ENCODE results near the gene DIP2B.
"Not testable (repeated sequence)": the region's sequence is repeated elsewhere in the genome, so short reads cannot be mapped to it uniquely, and the experiment has no call there.

The DIP2B gene

DNA sequence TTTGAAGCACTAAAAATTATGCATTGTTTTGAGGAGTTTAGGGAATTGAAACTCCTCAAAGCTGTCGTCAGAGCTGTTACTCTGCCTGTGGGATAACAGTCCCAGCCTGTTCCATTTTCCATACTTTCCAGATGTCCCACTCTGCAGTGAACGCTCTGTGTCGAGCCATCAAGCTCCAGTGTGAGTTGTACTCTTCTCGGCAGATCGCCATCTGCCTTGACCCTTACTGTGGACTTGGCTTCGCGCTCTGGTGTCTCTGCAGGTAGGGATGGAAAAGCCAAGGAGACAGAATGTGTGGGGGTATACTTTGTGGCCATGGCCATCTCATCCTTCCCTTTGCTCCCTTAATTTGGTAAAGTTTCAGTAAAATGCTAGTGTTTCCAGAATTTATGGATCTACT lies 223.6 kb downstream of the DIP2B start:
- no peak for DNase-seq (ENCODE audit: low read depth)

DNA sequence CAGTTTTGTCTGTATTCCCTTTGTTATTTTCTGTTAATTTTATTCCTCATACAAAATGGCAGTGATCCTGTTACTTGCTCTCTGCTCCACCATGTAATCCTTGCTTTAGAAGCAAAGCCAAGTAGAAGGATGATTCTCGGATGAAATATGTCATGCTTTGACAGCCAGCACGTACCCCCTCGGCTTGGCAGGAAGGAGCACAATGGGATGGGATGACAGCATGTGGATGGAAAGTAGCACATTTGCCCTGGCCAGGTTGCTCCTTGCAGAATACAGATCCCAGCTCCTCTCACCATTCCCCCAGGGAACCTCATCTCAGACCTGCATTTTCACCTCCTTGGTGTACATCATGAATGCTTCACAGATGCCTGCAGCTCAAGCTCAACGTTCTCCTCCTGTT lies 224.1 kb downstream of the DIP2B start:
- DNase-seq (ENCODE audit: low read depth): no peak

DNA sequence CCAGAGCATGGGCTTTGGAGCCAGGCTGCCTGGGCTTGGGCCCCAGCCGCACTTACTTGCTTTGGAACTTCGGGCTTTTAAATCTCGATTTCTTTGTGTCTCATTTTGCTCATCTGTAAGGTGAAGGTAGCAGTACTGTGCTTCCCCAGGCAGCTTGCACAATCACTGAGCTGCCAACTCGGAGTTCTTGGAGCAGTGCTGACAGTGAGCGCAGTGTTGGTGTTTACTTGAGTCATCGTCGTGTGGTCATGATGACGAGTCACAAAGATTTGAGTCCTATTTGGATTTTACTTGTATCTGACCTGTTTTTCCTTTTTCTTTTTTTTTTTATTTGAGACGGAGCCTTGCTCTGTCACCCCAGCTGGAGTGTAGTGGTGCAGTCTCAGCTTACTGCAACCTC lies 227.8 kb downstream of the DIP2B start:
- DNase-seq (ENCODE audit: low read depth): no peak

DNA sequence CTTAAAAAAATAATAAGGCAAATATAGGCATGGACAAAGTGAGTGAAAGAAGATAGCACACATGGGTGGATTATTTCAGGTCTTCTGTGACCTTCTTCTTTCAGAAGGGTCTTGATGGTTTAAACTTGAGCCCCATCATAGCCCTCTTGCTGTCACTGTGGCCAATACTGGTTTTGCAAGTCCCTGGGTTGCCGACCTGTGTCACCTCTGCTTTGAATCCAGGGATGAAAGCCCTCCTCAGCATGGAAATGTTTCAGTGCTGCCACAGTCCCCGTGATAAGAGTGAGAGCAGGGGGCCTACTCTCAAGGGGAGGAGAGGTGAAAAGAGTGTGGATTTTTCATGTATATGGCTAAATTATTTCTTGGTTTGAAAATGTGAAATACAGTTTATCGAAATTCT lies 228.9 kb downstream of the DIP2B start:
- no peak for DNase-seq (ENCODE audit: low read depth)

DNA sequence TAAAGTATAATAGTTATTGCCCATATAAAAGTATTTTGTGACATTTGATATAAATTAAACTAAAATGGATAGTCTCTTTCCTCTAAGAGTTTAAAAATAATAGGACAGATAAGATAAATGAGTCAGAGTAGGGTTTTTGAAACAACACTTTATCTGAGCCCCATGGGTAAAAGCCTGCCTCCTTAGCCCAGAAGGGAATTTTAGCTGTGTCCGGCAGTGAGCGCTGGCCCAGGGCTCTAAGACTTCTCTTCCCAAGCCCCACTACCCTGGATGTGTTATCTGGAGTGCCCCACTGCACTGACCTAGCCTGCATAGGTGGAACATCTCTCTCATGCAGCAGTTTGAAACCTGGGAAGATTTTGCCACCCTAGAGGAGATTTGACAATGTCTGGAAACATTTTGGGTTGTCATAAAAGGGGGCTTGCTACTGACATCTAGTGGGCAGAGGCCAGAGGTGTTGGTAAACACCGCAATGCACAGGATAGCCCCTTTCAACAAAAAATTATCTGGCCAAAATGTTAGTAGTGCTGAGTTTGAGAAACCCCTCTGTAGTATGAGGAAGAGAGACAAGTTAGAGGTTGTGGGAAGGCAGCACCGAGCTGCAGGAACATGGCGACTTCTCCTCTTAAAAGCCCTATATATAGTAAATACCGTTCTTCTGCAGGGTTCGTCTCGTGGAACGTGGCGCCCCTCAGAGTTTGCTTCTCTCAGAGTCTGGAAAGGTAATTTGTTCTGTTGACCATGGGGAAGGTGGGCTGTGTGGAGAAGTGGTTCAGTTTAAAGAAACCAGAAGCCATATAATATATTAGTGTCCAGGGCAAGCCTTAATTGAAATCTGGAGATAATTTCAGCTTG lies 229.9 kb downstream of the DIP2B start:
- DNase-seq (ENCODE audit: low read depth): no peak

DNA sequence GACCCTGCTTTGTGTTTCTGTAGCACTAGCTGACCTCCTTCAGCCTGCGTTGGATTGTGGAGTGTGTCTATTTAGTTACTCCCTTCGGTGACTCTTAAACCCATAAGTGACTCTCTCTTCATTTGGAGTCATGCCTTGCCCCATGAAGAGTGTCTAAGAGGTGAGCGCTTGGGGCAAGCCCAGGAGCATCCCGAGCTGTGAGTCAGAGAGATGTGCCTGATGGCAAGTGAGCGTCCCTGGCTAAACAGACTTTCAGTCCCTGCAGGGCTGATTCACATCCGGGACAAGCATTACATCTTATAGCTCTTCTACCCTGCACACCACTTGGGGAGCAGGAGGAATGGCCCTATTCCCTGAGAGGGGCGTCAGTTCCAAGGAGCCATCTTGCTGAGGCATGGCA lies 234.8 kb downstream of the DIP2B start:
- DNase-seq (ENCODE audit: low read depth): no peak

DNA sequence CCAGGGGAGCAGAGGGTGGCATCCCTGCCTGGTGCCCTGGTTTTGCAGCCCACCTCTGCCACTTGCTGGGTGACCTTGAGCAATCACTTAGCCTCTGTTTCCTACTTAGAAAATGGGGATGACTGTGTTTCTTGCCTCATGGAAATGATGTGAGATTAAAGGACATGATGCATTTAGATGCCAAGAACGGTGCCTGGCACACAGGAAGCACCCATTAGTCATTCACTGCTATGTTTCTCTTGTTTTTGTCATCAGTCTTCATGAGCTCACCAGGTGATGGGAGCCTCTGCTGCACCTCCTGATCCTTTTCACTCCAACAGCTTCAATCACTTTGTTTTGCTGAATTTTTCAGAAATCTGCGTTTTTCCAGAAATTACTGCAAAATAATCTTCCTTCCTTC lies 235.5 kb downstream of the DIP2B start:
- DNase-seq (ENCODE audit: low read depth): no peak

DNA sequence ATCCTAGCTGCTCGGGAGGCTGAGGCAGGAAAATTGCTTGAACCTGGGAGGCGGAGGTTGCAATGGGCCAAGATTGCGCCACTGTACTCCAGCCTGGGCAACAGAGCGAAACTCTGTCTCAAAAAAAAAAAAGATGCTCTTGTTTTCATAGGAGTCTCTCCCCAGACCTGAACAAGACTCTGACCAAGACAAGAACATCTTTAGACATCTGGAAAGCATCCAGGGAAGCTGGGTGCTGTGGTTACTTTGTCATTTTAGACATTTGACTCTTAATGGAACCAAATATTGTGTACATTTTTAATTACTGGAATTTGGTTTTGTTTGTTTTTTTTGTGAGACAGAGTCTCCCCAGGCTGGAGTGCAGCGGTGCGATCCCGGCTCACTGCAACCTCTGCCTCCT lies 238.0 kb downstream of the DIP2B start:
- DNase-seq (ENCODE audit: low read depth): no peak

DNA sequence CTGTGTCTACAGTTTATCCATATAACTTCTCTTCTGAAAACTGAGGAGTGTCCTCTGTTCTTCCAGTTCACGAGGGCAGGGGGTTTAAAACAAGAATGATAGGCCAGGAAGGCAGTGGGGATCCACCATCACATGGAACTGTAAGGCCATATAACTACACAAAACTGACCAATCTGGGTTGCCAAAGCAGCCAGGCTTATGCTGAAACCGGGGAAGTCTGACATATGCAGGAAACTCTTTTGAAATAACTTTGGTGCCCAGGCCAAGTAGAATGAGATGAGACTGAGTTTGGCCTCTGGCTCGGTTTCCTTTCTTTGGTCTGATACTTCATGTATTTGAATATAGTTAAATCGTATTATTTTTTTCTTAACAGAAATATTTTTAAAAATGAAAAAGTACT lies 241.1 kb downstream of the DIP2B start:
- no peak for DNase-seq (ENCODE audit: low read depth)

DNA sequence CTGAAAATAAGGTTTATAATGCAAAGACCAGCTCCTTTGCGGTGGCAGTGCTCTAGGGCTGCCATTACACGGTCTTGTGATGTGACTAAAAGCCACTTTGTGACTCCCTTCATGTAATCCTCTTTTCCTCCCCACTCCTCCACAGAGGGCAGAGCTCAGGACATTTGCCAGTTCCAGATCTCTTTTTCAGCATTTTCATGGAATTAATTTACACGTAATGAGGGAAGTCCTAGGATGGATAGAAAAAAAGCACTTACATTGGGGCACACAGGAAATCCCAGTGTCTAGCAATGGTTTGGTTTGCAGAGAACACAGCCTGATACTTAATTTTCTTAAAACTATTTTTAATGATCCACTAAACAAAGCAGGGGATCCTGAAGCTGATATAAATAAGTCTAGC lies 241.6 kb downstream of the DIP2B start:
- no peak for DNase-seq (ENCODE audit: low read depth)

DNA sequence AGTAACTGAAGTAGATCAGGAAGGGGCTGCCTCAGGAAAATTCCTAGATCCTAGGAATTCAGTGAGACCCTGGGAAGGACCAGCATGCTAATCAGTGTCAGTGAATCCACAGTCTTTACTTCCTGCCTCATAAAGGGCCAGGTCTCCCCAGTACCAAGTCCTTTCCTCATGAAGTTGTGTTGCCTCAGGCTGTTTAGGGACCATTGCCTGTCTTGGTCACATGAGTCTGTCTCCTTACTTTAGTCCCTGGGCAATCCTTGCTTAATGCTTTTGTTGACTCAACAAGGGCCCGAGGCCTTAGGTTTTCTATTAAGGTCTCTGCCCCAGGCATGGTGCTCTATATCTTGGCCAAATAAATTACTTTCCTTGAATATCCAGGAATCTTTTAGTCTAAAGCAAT lies 243.0 kb downstream of the DIP2B start:
- no peak for DNase-seq (ENCODE audit: low read depth)

DNA sequence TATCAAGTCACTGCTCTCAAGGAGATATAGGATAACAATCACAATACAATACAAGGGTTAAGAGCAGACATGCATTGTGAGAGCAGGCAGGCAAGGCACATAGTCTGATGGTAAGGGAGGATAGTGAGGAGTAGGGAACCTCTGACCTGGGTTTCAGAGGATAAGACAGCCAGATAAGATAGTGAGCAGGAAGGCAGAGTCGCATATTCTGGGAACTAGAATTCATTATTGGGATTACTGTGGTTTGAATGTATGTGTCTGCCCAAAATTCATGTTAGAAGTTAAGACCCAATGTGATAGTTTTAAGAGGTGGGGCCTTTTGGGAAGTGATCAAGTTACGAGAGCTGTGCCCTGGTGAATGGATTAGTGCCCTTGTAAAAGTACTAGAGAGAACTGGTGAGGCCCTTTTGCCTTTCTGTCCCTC lies 244.7 kb downstream of the DIP2B start:
- no peak for DNase-seq (ENCODE audit: low read depth)

DNA sequence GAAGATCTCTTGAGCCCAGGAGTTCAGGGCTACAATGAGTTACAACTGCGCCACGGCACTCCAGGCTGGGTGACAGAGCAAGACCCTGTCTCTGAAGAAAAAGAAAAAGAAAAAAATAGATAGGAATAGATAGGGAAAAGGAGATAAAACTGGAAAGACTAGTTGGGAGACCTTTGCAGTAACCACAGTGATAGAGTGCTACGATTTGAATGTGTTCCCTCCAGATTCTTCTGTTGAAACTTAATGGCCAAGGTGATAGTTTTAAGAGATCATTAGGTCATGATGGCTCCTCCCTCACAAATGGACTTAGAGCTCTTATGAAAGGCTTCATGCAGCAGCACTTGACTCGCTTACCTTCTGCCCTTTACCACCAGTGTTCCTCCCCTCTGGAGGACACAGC lies 245.6 kb downstream of the DIP2B start:
- no peak for DNase-seq (ENCODE audit: low read depth)

DNA sequence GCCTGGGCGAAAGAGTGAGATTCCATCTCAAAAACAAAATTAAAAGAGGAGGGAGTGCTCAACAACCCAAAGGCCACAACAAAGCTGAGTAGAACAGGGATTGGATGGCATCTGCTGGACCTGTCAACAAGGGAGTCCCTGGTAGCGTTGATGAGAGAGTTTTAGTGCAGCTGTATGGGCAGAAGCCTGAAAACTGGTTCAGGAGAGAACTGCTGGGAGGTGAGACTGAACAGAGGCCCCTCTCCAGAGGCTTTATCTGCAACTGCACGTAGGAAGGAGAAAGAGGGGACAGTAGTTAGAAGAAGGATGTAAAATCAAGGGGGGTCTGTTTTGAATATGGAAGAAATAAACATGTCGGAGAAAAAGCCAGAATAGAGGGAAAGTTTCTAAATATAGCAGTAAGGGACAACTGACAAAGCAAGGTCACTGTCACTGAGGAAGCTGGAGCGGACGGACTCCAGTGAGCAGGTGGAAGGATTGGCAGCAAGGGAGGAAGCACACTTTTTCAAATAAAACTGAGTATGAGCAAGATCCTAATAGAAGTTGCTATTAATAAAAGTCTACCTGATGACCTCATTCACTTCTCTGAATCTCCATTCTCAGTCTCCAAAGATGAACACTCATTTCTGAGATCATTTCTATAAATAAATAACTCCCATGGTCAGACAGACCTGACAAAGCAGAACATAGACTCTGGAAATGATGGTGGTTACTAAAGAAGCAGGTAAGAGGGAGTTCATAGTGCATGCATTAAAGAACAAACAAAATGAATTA lies 247.3 kb downstream of the DIP2B start:
- DNase-seq (ENCODE audit: low read depth): no peak

DNA sequence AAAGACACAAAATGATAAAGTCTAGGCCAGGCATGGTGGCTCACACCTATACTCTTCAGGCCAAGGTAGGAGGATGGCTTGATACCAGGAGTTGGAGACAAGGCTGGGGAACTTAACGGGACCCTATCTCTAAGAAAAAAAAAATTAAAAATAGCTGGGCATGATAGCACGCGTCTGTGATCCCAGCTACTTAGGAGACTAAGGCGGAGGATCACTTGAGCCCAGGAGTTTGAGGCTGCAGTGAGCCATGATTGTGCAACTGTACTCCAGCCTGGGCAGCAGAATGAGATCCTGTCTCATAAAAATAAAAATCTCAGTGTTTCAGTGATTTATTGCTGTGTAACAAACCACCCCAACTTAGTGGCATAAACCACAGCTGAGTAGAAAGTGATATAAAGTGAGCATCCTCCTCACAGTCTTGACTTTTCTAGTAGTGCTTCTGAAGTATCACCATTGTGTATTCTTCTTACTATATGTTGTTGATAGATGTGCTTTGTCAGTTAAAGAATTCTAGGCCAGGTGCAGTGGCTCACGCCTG lies 248.5 kb downstream of the DIP2B start:
- no peak for DNase-seq (ENCODE audit: low read depth)

DNA sequence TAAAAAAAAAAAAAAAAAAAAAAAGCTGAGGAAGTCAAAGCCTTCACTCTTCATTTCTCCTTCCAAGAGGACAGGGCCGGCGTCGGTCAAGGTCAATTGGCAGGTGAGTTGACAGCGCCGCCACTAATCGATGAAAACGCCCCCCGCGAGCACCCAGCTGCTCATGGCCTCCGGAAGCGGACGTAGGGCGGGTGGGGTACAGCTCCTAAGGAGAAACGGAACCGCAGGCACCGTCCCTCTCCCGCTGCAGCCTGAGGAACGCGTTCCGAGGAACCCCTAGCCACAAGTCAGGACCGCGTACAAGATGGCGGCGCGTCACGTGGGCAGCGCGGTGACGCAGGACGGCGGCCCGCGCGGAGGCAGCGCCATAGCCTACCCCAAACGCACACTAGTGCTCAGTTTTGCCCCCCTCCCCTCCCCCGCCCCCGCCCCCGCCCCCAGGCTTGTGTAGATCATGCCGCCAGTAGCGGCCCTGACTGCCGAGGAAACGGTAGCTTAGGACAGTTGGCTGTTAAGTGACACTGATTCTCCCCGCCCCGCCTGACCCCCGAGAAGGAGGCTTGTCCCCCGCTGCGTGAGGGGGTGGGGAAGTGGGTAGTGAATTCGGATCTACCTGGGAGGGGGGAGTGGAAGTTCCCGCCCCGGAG lies 259.0 kb downstream of the DIP2B start, which contains the start of gene ATF1:
TSS of gene ATF1 (plus strand) at position 463 of the 647 bp plus-strand sequence. CDS start 16,045 bp downstream, outside the sequence.
- peak; percentile 79 for DNase-seq (ENCODE audit: low read depth)

DNA sequence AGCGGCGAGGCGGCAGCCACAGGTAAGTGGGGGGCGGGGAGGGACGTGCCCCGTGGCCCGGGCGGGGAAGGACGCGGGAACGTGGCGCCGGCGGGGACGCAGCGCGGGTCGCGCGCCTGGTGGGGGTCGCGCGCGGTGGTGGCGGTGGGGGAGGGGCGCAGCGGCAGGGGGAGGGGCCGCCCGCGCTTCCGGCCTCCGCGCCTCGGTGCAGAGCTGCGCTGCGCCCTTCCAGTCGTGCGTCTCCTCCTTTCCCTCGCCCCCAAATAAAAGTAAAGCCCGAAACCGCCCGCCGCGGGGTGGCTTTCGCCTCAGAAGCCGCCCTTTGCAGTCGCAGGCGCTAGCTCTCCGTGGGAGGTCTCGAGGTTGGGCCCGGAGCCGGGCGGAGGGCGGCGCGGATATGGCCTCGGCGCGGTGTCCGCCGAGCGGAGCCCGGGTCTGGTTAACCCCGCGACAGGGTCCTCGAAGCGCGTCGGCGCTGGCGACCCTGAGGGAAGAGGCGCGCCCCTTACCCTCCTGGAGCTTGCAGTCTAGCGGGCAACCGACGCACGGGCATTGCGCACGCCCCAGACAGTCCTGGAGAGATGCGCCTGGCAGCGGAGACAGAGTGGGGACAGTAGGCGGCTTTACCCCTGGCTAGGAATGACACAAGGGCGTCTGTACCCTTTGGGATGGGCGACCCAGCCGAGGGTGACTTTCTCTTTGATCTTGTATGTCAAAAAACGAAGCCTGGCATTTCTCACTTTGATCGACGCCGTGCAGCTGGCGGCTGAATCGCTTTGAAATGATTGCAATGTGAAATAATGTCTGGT lies 259.7 kb downstream of the DIP2B start:
- peak; percentile 70 for DNase-seq (ENCODE audit: low read depth)

DNA sequence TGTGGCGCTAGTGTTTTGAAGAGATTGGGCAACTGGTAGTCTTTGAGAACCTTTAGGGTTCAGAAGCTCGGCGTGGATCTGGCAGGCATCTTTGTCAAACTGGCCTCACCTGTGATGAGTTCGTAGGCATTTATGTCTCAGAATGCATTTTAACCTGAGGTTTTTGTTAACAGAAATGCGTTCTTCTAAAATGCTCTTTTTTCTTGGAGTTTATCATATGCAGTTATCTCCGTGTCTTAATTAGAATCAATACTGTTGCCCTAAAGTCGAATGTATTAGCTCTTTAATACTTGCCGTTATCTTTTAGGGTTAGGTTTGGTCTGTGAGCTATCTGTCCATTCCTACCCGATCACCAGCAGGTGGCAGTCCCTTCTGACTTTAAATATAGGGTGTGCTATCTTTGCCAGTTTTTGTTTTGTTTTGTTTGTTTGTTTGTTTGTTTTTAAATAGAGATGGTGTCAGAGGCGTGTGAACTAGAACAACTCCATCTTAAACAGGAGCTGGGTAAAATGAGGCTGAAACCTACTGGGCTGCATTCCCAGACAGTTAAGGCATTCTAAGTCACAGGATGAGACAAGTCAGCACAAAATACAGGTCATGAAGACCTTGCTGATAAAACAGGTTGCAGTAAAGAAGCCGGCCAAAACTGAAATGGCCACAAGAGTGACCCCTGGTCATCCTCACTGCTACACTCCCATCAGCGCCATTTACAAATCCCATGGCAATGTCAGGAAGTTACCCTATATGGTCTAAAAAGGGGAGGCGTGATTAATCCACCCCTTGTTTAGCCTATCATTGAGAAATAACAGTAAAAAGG lies 260.5 kb downstream of the DIP2B start:
- DNase-seq (ENCODE audit: low read depth): peak; percentile 31

DNA sequence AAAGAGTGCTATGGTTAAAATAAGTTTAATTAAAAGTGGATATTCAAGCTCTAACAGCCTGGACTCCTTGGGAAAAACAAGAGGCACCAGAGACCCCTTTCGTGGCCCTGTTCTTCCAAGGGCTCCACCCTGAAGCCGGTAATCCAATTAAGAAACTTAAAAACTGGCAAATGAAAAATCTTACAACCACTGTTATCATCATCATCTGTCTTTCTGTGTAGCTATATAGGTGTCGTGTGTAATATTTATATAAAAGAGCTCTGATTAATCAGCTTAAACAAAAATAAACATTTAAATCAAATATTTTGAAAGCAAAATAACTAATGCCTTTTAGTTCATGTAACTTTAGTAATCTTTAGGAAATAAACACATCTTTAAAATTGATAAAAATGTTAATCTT lies 263.6 kb downstream of the DIP2B start:
- DNase-seq (ENCODE audit: low read depth): no peak

DNA sequence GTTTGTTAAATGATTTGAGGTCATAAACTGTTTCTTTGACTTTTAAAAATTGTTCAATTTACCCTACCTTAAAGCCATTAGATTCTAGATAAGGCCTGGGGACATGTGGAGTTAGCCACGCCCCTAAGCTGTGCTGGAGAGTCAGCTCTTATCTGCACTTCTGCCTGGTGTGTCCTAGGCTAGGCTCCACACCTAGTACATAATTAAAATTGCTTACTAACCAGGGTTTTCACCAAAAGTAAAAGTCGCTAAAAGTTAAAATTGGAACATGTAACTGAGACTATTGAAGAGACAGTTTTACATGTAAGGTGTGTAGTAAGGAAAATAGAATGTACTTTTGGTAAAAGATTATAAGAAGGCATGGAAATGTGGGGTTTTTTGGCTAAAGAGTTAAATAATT lies 264.0 kb downstream of the DIP2B start:
- DNase-seq (ENCODE audit: low read depth): not testable (repeated sequence)

DNA sequence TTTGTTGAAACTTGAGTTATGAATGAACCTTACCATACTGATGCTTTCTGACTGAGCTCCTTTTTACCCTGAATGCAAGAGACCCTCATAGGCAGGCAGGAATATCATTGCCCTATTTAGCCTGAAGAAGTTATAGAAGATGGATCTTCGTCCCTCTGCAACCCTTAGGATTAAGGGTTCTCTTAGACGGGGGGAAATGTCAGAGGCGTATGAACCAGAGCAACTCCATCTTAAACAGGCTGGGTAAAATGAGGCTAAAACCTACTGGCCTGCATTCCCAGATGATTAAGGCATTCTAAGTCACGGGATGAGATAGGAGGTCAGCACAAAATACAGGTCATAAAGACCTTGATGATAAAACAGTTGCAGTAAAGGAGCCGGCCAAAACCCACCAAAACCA lies 266.6 kb downstream of the DIP2B start:
- DNase-seq (ENCODE audit: low read depth): no peak
